HepG2 (cell line): ENCODE data around the gene SETD3. TPM values are rescaled to one million over a fixed set of nuclear protein-coding genes. Genes with fewer than 3 reads are reported as not detected.

Experiments used
- ATAC-seq: fragments of 200-7000 bp; cut with Tn5 transposase; 3 replicates; pipeline ENCODE4 v1.9.1; 2020; ENCODE audit warnings: mild to moderate bottlenecking, moderate library complexity
- BruUV-seq: library from RNA; stranded (reverse); fragments of 400-500 nt; replicated peaks from 2 replicates; lab custom pipeline; 2021; lab: Mats Ljungman, UMichigan
- CTCF ChIA-PET: fragments of 300-600 bp; formaldehyde crosslinking; extraction: SDS; loops from one replicate; lab custom pipeline; 2021; ENCODE audit warnings: low total read pairs, inconsistent platforms, low intra/inter-chr PET ratio; lab: Yijun Ruan, JAX
- POLR2A ChIA-PET: fragments of 350-600 bp; sonication (Branson Sonifier 250); formaldehyde crosslinking; loops from one replicate; lab custom pipeline; 2020; ENCODE audit warnings: antibody characterized with exemption, inconsistent platforms; lab: Yijun Ruan, JAX
- DNase-seq: peaks from one replicate; pipeline ENCODE4 v3.0.0-alpha.2; 2015; ENCODE audit warnings: low spot score
- FAIRE-seq: peaks from 3 replicates; lab custom pipeline; 2011; peaks lifted over from hg19 to GRCh38; lab: Jason Lieb, UNC
- H2AFZ ChIP-seq: one replicate; pipeline ENCODE4 v1.6.1; 2011; ENCODE audit warnings: low read length, inconsistent platforms
- H3K27ac ChIP-seq: fragments of 300-600 bp; 3 replicates; pipeline ENCODE4 v1.8.0; 2011; ENCODE audit warnings: mixed run types, mild to moderate bottlenecking, mixed read lengths, low read length, inconsistent platforms; ENCODE audit not compliant: insufficient read depth; ENCODE audit errors: extremely low read length
- H3K27me3 ChIP-seq, 2 experiments: fragments of 200-600 bp in 1 of 2; 2 replicates in 1 of 2; 3 replicates in 1 of 2; pipeline versions ENCODE4 v1.6.0 to v1.8.0; 2011; ENCODE audit warnings: low read length in 2 of 2, mild to moderate bottlenecking in 2 of 2, moderate library complexity in 2 of 2, inconsistent platforms in 1 of 2; ENCODE audit not compliant: insufficient read depth in 2 of 2, control insufficient read depth in 1 of 2
- H3K36me3 ChIP-seq, 2 experiments: fragments of 200-600 bp in 1 of 2; replicated peaks in 1 of 2; 2 replicates in 1 of 2; 3 replicates in 1 of 2; pipeline versions ENCODE4 v1.5.1 to v1.8.0; 2011; ENCODE audit warnings: low read length in 2 of 2, inconsistent platforms in 1 of 2; ENCODE audit not compliant: insufficient read depth in 2 of 2, control insufficient read depth in 1 of 2
- H3K4me1 ChIP-seq: 2 replicates; pipeline ENCODE4 v1.5.1; 2012; ENCODE audit warnings: low read length, inconsistent platforms; ENCODE audit not compliant: insufficient read depth
- H3K4me2 ChIP-seq: 2 replicates; pipeline ENCODE4 v1.6.0; 2011; ENCODE audit warnings: low read depth, low read length, inconsistent platforms
- H3K4me3 ChIP-seq, 3 experiments: fragments of 200-600 bp in 1 of 3; sonication (generic), shearing (Covaris generic) in 1 of 3; replicated peaks in 1 of 3; 2 replicates each; pipeline ENCODE4 v1.5.1; 2011 to 2016; ENCODE audit warnings: low read length in 3 of 3, inconsistent platforms in 2 of 3, low read depth in 2 of 3, mild to moderate bottlenecking in 2 of 3, control low read depth in 1 of 3, mixed read lengths in 1 of 3; ENCODE audit not compliant: insufficient read depth in 1 of 3
- H3K79me2 ChIP-seq: one replicate; pipeline ENCODE4 v1.6.1; 2011; ENCODE audit warnings: low read length, inconsistent platforms; ENCODE audit not compliant: insufficient read depth
- H3K9ac ChIP-seq: 2 replicates; pipeline ENCODE4 v1.6.0; 2011; ENCODE audit warnings: mild to moderate bottlenecking, low read depth, low read length, inconsistent platforms; ENCODE audit not compliant: insufficient read depth
- H3K9me3 ChIP-seq: 2 replicates; pipeline ENCODE4 v1.5.1; 2012; ENCODE audit warnings: mild to moderate bottlenecking, low read length
- H4K20me1 ChIP-seq: 2 replicates; pipeline ENCODE4 v1.6.0; 2011; ENCODE audit warnings: inconsistent platforms, mild to moderate bottlenecking, low read length, moderate library complexity; ENCODE audit not compliant: insufficient read depth
- ATF4 ChIP-seq, 2 experiments: fragments of 450-650 bp in 1 of 2; sonication (generic) in 1 of 2; formaldehyde crosslinking; IDR thresholded peaks; 2 replicates each; pipeline versions ENCODE4 v1.5.0 to v1.8.0; 2020 to 2022; ENCODE audit warnings: mild to moderate bottlenecking in 1 of 2, missing genetic modification reagents in 1 of 2
- CHD2 ChIP-seq: IDR thresholded peaks from 2 replicates; pipeline ENCODE4 v1.6.1; 2011; ENCODE audit warnings: low read depth, low read length, improper control_type of control experiment
- GMEB2 ChIP-seq: IDR thresholded peaks from 2 replicates; pipeline ENCODE4 v1.6.1; 2016; ENCODE audit warnings: missing biosample characterization, missing genetic modification reagents, low read depth
- MAFG ChIP-seq: sonication (generic); formaldehyde crosslinking; IDR thresholded peaks from 2 replicates; pipeline ENCODE4 v1.5.1; 2020; ENCODE audit warnings: mild to moderate bottlenecking, missing genetic modification reagents
- MXD1 ChIP-seq: sonication (generic); formaldehyde crosslinking; IDR thresholded peaks from 2 replicates; pipeline ENCODE4 v1.4.0; 2020; ENCODE audit warnings: mild to moderate bottlenecking, missing genetic modification reagents
- NFYB ChIP-seq: sonication (generic); formaldehyde crosslinking; IDR thresholded peaks from 2 replicates; pipeline ENCODE4 v1.4.0; 2020; ENCODE audit warnings: missing genetic modification reagents
- PAX8 ChIP-seq: sonication (generic); formaldehyde crosslinking; IDR thresholded peaks from 2 replicates; pipeline ENCODE4 v1.8.0; 2022; ENCODE audit warnings: mild to moderate bottlenecking, missing genetic modification reagents, borderline replicate concordance
- PRDM4 ChIP-seq: sonication (generic); formaldehyde crosslinking; IDR thresholded peaks from 2 replicates; pipeline ENCODE4 v1.9.0; 2021; ENCODE audit warnings: missing genetic modification reagents, borderline replicate concordance
- SNRNP70 ChIP-seq: fragments of 200-400 bp; formaldehyde crosslinking; IDR thresholded peaks from 2 replicates; pipeline ENCODE4 v1.6.1; 2017; ENCODE audit warnings: mild to moderate bottlenecking, low read depth, low read length, moderate library complexity
- ZHX1 ChIP-seq: sonication (generic); formaldehyde crosslinking; IDR thresholded peaks from 2 replicates; pipeline ENCODE4 v1.8.1; 2022; ENCODE audit warnings: low read depth, mild to moderate bottlenecking, missing genetic modification reagents
- ZMAT3 ChIP-seq: sonication (generic); formaldehyde crosslinking; conservative IDR thresholded peaks from 2 replicates; pipeline ENCODE4 v1.7.0; 2021; ENCODE audit warnings: missing genetic modification reagents
- ZNF124 ChIP-seq: sonication (generic); formaldehyde crosslinking; IDR thresholded peaks from 2 replicates; pipeline ENCODE4 v1.4.0; 2020; ENCODE audit warnings: missing genetic modification reagents
- WGBS: methylation state at CpG from one replicate; pipeline ENCODE4 v1.1.6; 2017; ENCODE audit warnings: low lambda C conversion rate; 5-methylcytosine and 5-hydroxymethylcytosine counted together
- in situ Hi-C: cut with HindIII; loops from 2 replicates; pipeline ENCODE4 v1.10.0; 2017; ENCODE audit warnings: low pct_unique_long_range_greater_than_20kb; ENCODE audit not compliant: extremely low pct_ligation_motif_present
- intact Hi-C: fragments of 100-400 bp; cut with micrococcal nuclease; formaldehyde crosslinking; loops from one replicate; pipeline ENCODE4 v1.10.0; 2022; ENCODE audit not compliant: unreplicated experiment
- polyA plus RNA-seq, 8 experiments: library from polyadenylated mRNA; depleted of rRNA in 3 of 8; stranded (reverse) in 7 of 8; unstranded in 1 of 8; fragments of >200 nt; fragmentation: Illumina TruSeq in 4 of 8; extraction: Trizol in 4 of 8; gene quantifications; 2 replicates each; pipeline versions ENCODE4 v1.2.1 to v1.2.3, GENCODE V29; 2011 to 2016; ENCODE audit warnings: low read depth in 4 of 8, missing spikeins in 1 of 8, mixed read lengths in 1 of 8; ENCODE audit not compliant: insufficient read depth in 1 of 8
- total RNA-seq, 5 experiments: library from RNA; depleted of rRNA; stranded (reverse); fragments of >200 nt; fragmentation: Illumina TruSeq; extraction: Trizol; gene quantifications; 2 replicates each; pipeline ENCODE4 v1.2.3, GENCODE V29; 2016; ENCODE audit warnings: low read depth in 1 of 5

The SETD3 gene
- total and polyA plus RNA-seq, 2 of the 13 experiments (the other 11 are each of a cell fraction or from before 2014, with no cell fraction given) = 30.3 to 67.1 TPM

GRCh38 chr14:99425272-99425681 lies 55.4 kb downstream of the SETD3 start:
- Histone ChIP-seq H3K27me3 (no peaks in the 10 kb centered on the region), H2AFZ (no peak overlapping the region), H3K27ac (no peak overlapping the region), H3K9ac (no peak overlapping the region), H3K4me2 (no peak overlapping the region), H3K79me2 (peaks cover 5% of the 10 kb centered on the region), H3K36me3 (peaks cover 6 to 11% of the 10 kb centered on the region in 2 experiments), H3K4me3 (no peak overlapping the region), H4K20me1 (no peaks in the 10 kb centered on the region), H3K9me3 (0 out of 2 replicates have a peak, but pooled peaks cover 6% of the 10 kb centered on the region), H3K4me1 (peaks cover 19% of the 10 kb centered on the region)
- DNase-seq = no peak
- intact Hi-C loops (no loop called here), in situ Hi-C loops (no loop called here)
- no TSS peak for BruUV-seq
- WGBS = 99% methylated on average over 11 of the region's 11 CpGs
- no peak for FAIRE-seq
- POLR2A ChIA-PET = no interaction called here
- CTCF ChIA-PET = no interaction called here
- no peak for ATAC-seq
- TF ChIP-seq ZNF124 (CRISPR knock-in tag) (no peak), PAX8 (CRISPR knock-in tag) (no peak), CHD2 (no peak), PRDM4 (no peak), ZHX1 (CRISPR knock-in tag) (no peak), ZMAT3 (no peak), MAFG (CRISPR knock-in tag) (no peak), GMEB2 (CRISPR knock-in tag) (no peak), NFYB (CRISPR knock-in tag) (no peak), MXD1 (CRISPR knock-in tag) (no peak), ATF4 (CRISPR knock-in tag; IDR thresholded peaks at IDR 0.05) (no peak), SNRNP70 (no peak)
